PFSK-1 (cell line): ENCODE results near the gene KATNAL2.

Source experiments
- FOXP2 ChIP-seq: optimal IDR thresholded peaks from 2 replicates; pipeline ENCODE3; 2011; ENCODE audit warnings: borderline replicate concordance, control low read depth, inconsistent platforms; ENCODE audit not compliant: insufficient read depth; ENCODE audit errors: extremely low read length, extremely low read depth
- POLR2AphosphoS5 ChIP-seq: IDR thresholded peaks from 2 replicates; pipeline ENCODE4 v1.6.1; 2012; ENCODE audit warnings: low read depth, mild to moderate bottlenecking, control low read depth, low read length, moderate library complexity
- REST ChIP-seq, 2 experiments: IDR thresholded peaks; 2 replicates each; pipeline versions ENCODE4 v1.6.1 to v1.8.0; 2011 to 2012; ENCODE audit warnings: low read depth in 2 of 2, low read length in 2 of 2, control low read depth in 1 of 2, inconsistent platforms in 1 of 2, mild to moderate bottlenecking in 1 of 2, moderate library complexity in 1 of 2; ENCODE audit not compliant: insufficient read depth in 1 of 2
- SIN3A ChIP-seq: IDR thresholded peaks from 2 replicates; pipeline ENCODE4 v1.6.1; 2012; ENCODE audit warnings: mild to moderate bottlenecking, low read length, moderate library complexity, borderline replicate concordance; ENCODE audit not compliant: insufficient read depth
- TAF1 ChIP-seq: IDR thresholded peaks from 2 replicates; pipeline ENCODE4 v1.6.1; 2012; ENCODE audit warnings: low read length, control low read depth, borderline replicate concordance; ENCODE audit not compliant: insufficient read depth

KATNAL2 gene

DNA sequence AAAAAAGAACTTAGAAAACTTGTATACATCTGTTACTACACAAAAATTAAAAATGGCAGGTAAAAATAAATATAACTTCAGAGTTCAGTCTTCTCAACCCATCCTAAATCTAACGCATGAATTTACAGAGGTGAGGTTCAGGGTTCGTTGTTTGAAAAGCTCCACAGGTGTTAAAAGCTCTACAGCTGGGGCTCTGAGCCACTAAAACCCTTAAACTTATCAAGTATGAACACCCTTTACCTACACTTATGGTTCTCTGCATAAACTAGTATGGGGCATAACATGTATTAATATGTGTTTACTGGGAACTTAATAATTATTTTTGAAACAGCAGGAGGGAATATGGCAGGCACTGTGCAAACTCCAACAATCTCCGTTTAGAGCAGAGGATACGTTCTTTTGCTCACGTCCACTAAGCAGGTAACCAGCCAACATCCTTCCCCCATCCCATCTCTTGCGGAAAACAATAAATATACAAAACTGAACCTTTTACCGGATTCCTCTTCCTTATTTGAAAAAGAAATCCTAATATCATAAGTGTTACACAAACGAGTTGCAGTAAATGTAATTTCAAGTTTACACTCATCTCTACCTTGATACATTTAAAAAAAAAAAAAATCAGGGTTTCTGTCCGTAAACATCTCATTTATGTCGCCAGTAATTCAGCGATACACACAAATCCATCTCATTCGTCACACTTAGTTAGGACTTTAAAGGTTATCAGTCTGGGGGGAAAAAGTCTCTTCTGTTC lies 1.4 kb upstream of the KATNAL2 start:
- TF ChIP-seq FOXP2 = no peak
- no peak for TF ChIP-seq REST (IDR thresholded peaks at IDR 0.05; ENCODE audit: insufficient read depth in 1 of 2, low read depth in 2 of 2, low read length in 2 of 2)
- no peak for TF ChIP-seq SIN3A
- no peak for TF ChIP-seq TAF1
- no peak for TF ChIP-seq POLR2AphosphoS5

- TF ChIP-seq FOXP2 (no peak), POLR2AphosphoS5 (no peak), REST (IDR thresholded peaks at IDR 0.05; ENCODE audit: insufficient read depth in 1 of 2, low read depth in 2 of 2, low read length in 2 of 2) (no peak), TAF1 (no peak), SIN3A (no peak)
These were observed 773 bp upstream of the KATNAL2 start for GRCh38 chr18:46916551-46917107.

DNA sequence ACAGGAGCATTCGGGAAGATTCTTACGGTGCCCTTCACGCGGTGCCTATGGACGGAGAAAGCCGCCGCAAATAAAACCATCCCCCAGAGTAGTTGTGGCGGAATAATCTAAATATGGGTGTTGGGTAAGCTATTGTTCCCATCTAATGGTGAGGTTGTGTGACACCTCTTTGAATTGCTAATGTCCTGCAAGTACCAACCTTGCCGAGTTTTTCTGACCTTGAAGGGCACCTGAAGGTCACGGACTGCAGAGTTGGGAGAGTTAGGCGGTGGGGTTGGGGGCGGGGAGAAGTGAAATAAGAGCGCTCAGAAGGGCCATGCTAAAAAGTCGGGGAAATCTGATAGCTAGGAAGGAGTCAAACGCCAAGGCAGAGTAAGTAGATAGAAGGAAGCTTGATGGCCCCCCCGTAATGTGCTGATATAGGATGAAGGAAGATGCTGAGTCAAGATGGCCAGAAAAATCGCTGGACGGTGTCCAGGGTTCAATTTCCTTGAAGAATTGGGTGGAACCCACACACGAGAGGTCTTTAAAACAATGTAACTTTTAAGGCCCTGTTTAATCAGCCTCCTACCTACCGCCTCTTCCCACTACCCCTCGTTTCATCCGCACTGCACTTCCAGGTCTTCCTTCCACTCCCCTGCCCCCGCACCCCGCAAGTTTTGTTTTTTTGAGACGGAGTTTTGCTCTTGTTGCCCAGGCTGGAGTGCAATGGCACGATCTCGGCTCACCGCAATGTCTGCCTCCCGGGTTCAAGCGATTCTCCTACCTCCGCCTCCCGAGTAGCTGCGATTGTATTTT lies 600 bp downstream of the KATNAL2 start:
- no peak for TF ChIP-seq TAF1
- no peak for TF ChIP-seq SIN3A
- no peak for TF ChIP-seq POLR2AphosphoS5
- no peak for TF ChIP-seq FOXP2
- TF ChIP-seq REST (IDR thresholded peaks at IDR 0.05; ENCODE audit: insufficient read depth in 1 of 2, low read depth in 2 of 2, low read length in 2 of 2) = no peak

- TF ChIP-seq POLR2AphosphoS5 = no peak
- TF ChIP-seq FOXP2 = no peak
- no peak for TF ChIP-seq SIN3A
- TF ChIP-seq REST (IDR thresholded peaks at IDR 0.05; ENCODE audit: insufficient read depth in 1 of 2, low read depth in 2 of 2, low read length in 2 of 2) = no peak
- TF ChIP-seq TAF1 = no peak
These were observed 2.7 kb downstream of the KATNAL2 start for GRCh38 chr18:46920067-46920466.
